ENCODE results near the gene PRXL2B.
"Not testable (repeated sequence)": the region's sequence is repeated elsewhere in the genome, so short reads cannot be mapped to it uniquely, and the experiment has no call there.

Gene PRXL2B, protein sequence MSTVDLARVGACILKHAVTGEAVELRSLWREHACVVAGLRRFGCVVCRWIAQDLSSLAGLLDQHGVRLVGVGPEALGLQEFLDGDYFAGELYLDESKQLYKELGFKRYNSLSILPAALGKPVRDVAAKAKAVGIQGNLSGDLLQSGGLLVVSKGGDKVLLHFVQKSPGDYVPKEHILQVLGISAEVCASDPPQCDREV

DNA sequence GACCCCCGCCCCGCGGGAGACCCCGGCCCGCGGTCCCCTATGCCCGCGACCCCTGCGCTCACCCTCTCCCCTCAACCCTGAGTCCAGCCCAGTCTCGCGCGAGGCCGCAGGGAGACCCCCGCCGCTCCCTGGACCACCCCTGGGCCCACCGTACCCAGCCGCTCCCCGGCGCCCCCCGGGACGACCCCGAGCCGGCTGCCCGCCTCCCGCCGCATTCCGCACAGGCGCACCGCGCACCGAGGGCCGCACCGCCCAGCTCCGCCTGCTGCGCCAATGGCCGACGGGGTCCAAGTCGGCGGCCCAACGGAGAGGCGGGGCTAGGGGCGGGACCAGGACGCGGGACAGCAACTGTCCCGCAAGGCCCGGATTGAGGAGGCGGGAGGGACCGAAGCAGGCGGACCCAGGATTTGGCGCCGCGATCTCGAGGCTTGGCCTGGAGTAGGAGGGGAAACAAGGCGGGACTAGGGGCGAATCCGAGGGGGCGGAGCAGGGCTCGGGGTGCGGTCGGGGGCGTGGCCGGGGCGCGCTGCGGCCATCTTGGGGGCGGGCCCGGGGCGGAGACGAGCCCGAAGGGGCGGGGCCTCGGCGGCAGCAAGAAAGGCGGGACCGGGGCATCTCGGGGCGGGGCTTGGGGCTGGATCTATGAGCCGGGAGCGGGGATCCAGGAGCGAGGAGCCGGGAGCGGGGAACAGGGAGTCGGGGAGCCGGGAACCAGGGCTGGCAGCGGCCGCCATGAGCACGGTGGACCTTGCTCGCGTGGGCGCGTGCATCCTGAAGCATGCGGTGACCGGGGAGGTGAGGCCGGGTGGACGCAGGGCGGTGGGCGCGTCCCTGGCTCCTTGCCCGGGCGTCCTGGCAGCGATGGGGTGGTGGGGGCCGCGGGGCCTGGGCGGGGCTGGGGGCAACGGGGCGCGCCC, at the start of gene PRXL2B:
PRXL2B (plus strand) TSS at position 624 of the 917 bp plus-strand sequence; CDS start at position 733, 109 bp downstream.
- peak; percentile 90 to 95 for DNase-seq

DNA sequence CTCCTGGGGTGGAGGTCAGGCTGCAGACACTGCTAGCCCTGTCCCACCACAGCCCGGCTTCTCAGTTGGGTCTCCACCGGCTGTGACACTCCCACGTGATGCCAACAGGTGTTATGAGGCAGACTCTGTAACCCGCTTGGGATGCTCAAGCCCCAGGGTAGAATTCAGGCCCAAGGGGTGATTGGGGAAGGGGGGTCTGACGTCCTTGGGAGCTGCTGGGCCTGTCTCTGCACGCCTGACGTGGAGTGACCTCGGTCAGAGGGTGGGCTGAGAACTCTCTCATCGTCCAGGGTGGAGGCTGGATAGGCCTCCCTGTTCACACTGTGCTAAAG, 48.8 kb upstream of the PRXL2B start:
- DNase-seq = no peak

DNA sequence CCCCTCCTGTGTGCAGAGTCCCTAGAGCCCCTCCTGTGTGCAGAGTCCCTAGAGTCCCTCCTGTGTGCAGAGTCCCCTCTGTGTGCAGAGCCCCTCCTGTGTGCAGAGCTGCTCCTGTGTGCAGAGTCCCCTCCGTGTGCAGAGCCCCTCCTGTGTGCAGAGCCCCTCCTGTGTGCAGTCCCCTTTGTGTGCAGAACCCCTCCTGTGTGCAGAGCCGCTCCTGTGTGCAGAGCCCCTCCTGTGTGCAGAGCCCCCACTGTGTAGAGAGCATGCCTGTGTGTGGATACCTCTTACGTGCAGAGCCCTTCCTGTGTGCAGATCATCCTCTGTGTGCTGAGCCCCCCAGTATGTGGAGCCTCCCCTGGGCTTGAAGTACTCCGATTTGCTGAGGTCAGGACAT, 48.2 kb upstream of the PRXL2B start:
- DNase-seq = no peak

DNA sequence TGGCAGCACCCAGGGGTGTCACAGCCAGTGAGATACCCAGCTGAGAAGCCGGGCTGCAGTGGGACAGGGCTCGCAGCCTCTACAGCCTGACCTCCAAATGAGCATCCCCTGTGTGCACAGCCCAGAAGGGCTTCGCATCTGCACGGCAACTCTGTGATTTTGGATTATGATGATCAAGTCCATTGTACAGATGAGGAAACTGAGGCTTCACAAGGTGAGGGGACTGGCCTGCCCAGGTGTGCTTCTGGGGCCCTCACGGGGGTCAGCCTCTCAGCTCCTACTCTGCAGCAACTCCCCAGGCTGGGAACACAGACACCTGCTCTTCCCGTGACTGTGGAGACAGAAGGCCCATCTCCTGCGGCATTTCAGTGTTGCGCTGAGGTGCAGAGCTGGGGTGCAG, 47.7 kb upstream of the PRXL2B start:
- DNase-seq = no peak

DNA sequence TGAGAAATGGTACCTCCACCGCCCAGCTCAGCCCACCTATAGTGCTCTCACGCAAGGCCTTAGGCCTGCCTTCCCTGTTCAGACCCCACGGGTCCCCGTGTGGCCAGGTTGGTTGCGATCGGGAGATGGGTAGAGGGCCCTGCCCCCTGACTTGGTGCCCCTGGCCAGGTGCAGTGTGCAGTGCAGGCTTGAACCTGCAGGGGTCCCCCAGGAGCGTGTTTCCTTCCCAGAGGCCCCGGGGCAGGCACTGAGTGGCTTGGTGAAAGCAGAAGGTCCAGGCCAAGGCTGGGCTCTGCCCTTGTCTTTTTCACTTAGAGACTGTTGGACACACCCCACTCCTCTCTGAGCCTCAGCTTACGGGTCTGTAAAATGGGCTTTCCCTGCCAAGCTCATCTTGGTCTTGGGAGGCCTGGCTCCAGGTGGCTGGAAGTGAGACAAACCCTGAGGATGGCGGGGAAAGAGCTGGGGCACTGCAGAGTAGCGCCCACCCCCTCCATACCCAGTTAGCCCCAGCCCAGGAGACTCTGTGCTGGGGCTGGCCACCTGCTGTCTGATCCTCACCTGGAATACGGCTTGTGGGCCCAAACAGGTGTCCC, 47.2 kb upstream of the PRXL2B start:
- DNase-seq = no peak

DNA sequence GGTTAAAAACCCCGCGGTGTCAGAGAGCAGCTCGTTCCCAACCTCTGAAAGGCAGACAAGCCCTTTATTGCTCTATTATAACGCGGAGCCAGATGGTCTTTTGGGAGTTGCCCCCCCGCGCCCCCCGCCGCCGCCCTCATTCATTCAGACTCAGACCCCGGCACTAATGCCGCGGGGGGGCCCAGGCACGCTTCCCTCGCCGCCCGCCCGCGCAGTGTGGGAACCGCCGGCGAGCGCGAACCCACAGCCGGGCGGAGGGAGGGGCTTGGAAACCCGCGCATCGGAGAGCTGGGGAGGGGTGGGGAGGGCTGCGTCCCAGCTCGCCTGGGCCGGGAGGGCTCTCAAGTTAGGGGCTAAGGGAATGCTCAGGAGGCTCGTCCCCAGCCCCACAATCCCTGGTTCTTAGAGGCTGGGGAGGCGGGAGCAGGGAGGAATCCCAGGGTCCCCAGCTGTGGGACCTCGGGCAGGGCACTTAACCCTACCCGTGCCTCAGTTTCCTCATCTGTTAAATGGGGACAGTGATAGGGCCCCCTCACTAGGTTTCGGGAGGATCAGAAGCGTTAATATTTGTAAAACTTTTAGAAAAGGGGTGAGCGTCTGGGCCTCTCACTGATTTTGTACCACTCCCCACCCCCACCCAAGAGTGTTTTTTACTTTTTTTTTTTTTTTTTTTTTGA, 45.6 kb upstream of the PRXL2B start:
- peak; percentile 47 to 55 for DNase-seq

DNA sequence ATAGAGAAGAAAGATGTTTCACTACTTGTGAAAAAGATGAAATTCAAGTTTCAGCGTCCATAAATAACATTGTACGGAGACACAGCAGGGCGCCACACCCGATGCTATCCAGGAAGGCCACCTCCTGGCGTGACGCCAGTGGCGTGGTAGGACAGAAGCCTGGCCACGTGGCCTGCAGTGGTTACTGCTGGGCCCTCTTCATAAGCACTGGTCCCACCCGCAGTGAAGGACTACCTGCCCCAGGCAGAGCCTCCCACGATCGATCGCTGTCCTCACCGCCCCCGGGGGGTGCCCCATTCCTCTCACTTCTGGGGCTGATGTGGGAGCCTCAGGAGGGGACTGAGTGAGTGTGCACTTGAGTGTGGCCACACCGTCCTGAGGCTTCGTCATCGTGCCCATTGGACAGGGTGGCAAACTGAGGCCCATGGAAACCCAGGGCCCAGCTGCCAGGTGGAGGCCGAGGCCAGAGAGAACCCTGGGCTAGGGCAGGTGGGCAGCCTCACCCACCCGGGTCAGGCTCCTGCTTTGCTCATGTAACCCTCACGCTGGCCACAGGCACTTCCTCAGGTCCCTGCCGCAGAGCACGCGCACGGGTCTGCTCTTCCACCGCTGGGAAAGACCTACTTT, 44.8 kb upstream of the PRXL2B start:
- DNase-seq = no peak

DNA sequence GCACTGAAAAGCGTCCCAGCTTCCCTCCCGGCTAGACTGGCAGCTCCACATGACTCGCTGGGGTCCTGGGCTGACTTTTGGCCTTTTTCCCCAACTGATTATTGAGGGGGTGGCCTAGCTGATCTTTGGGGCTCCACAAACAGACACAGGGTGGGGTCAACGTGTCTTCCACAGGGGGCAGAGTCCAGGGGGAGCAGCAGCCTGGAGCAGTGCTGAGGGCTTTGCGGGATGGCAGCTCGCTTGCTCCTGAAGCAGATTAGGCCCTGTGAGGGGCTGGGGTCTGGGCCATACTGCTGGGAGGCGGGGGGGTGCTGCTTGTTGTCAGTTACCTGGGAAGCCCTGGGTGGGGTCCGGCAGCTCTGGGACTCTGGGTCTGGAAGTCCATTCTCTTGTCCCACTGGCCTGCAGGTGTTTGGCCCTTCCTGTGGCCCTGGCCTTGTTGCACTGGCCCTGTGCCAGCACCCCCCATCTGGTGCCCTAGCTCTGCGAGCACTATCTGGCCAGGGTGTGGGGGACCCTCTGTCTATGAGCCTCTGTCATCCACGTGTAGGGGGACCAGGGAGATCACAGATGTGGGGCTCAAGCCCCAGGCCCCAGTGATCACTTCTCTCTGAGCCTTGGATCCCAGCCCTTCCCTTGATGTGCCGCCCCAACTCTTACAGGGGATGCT, 44.2 kb upstream of the PRXL2B start:
- no peak for DNase-seq

DNA sequence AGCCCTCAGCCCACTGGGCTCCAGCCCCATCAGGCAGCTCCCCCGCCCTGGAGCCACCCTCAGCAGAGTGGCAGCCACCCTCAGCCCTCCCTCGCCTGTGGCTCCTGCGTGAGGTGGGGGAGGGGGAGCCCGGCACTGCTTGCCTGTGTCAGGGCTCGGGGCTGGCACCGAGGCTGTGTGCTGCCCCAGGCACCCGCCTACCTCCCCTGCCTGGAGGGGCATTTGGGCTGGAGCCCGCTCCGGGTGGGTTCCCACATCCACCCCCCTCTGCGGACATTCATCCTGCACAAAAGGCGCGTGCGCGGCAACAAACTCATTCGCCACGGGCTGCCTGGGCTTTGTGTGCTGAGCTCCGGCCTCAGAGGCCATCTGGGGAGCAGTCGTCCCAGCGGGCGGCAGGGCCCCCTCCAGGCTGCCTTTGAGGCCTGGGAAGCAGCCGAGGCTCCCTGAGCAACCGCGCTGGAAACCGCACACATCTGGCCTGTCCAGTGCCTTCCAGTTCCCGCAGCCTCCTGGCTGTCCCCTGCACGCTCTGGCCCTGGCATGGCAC, 43.0 kb upstream of the PRXL2B start:
- peak; percentile 58 to 76 for DNase-seq

DNA sequence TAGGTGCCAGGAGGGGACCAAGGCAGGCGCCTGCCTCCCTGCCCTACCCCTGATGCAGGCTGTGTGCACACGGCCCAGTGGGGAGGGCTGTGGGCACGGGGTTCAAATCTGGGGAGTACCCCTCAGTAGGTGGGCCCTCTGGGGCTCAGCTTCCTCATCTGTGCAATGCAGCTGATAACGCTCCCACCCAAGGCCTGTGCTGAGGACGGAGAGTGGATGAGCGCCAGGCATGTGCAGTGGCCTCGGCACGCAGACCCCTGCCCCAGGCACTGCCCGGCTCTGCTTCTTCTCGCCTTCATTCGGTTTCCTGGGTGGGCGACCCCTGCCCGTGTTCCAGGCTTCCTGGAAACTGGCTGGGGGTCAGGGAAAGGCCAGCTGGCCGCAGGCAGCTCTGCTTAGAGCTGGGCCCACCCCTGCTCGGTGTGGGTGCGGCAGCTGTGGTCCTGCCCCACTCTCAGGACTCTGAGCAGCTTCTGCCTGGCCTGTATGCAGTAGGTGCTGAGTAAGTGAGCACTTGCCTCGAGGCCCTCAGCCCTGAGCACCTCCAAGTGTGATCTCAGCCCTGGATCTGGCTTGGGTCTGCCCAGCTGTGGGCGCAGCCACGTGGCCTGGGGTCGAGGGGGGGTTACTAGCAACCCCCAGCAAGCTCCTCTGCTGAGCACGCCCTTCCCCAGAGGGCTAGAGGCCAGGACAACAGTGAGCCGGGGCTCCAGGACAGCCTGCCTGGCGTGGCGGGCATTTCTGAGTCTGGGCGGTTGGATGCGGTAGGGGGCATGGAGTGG, 42.3 kb upstream of the PRXL2B start:
- no peak for DNase-seq

DNA sequence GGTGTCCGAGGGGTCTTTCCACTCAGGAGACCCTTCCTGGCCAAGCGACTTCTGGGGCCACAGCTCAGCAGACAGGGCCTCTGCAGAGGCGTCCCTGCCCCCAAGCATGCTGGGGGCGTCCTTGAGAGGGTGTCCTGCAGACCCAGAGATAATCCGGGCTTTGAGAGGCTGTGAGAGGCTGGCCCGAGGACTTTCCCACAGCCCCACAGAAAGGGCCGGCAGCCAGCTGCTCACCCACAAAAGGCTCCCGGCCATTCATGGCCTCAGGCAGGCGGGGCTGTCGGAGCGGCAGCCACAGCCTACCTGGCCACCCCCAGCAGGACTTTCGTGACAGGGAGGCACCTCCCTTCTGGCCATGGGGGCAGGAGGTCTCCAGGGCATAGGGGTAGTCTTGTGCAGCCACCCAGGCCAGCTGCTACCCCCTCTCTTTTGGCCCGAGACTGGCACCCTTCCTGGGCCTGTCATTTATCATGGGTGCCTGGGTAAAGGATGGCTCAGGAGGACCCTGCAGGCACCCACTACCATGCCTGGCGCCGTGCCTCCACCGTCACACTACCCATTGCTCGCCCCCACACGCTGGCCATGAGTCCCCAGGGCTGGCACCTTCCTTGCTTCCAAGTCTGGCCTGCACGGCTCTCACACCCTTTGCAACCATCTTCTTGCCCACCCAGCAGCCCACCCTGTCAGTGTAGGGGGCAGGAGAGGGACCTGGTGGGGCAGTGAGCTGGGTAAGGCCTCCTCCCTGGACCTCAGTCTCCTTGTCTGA, 41.5 kb upstream of the PRXL2B start:
- peak; percentile 42 to 68 for DNase-seq

DNA sequence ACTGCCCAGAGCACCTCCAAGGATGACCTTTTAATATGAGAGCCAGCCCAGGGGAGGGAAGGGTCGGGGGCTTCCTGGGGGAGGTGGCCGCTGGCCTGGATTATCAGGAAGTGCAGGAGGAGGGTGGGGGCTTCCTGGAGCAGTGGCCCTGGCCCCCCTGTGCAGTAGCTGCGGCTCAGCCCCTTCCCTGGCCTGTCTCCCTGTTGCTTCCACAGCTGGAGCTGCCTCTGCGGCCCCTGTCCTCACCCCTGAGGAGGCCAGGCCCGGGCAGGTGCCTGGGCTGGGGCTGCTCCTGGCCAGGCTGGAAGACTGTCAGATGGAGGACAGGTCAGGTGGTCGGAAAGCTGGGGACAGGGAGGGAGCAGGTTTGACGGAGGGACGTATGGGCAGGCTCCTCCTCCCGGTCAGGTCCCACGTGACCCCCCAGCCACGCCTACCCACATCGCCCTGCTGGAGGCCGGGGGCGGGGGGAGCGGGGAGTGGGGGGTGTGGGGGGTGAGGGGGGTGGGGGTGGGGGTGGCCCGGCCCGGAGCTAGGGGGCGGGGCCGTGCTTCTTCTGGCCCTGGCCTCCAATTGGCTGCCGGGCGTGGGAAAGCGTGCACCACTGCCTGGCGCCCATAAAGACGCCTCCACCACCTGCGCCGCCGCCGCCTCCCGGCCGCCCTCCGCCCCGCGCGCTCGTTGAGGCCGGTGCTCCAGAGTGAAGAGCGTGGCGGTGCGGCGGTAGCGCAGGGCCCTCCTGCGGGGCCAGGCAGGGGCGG, 40.6 kb upstream of the PRXL2B start:
- peak; percentile 76 to 86 for DNase-seq

DNA sequence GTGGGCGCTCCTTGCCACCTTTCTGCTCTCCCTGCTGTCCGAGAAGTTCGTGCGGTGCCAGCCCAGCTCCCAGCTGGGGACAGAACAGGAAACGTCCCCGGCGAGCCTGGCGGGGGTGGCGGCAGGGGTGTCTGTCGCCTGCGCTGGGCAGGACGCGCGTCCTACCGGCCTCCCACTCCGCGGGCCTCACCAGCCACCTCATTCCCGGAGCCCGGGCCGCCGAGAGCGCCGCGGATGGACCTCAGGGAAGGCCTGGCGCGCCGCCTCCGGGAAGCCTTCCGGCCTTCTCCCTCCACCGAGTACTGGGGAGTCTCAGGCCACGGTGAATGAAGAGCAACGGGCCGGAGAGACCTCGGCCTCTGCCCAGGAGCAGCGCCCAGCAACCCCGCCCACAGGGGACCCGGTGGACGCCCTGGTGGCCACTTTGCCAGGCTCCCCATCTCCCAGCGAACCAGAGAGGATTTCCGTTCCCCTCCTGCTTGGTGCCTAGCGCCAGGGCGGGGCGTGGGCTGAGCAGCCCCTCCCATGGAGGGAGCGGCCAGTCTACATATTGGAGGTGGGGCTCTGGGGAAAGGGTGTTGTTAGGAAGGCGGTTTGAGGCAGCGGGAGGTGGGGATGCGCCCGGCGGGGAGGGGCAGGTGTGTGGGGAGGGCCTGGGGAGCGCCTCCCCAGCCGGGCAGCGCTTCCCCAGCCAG, 39.9 kb upstream of the PRXL2B start:
- peak; percentile 48 to 77 for DNase-seq

DNA sequence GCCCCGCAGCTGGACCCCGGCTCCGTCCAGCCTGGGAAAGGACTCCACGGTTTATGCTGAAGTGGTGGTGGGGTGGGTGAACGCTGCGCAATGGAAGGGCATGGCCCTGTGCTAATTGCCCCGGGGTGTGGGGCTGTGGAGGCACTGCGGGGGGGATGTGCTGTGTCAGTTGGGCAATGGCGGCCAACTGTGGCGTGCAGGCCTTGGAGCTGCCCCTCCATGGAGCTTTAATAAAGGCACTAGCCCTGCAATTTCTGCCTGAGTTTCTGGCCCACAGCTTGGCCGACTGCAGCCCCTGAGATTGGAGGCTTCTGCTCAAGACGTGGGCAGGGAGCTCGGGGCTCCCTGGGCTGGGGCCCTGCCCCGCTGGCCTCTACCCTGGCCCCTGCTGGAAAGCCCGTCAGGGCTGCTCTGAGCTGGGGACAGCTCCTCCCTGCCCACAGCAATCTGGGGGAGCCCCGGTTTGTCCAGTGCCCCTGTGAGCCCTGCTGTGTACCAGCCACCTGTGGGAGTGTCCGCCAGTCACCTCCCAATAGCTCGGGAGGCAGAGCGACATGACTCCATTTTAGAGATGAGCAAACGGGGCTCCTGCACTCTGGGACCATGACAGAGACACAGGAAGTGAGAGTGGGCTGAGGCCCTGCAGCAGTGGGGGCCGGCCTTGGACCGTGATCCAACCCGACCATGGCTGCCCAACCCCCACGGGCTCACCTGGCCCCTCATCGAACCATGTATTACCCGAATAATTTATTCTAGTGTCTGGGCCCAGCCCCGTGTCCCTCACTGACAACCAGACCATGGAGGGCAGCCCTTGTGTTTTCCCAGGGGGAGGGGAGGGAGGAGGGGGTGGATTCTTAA, 39.1 kb upstream of the PRXL2B start:
- DNase-seq = no peak

DNA sequence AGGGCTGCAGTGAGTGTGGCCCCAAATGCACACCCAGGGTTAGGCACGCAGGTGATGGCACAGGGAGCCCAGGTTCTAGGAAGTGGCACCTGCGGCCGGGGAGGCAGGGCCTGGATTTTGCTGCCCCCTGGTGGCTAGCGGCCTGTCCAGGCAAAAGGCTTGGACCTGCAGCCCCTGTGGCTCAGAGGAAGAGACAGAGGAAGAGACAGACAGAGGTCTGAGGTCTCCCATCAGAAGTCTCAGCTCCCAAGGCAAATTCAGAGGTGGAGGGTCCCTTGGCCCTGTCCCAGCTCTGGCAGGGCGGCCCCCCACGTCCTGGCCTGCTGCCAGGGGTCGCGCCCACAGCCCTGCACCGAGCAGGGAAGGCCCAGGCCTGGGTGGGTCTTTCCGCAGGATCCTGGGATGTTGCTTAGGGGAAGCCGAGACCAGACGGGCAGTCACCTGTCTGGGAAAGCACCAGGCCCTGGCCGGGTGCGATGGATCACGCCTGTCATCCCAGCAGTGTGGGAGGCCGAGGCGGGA, 38.4 kb upstream of the PRXL2B start:
- peak; percentile 27 to 57 for DNase-seq

DNA sequence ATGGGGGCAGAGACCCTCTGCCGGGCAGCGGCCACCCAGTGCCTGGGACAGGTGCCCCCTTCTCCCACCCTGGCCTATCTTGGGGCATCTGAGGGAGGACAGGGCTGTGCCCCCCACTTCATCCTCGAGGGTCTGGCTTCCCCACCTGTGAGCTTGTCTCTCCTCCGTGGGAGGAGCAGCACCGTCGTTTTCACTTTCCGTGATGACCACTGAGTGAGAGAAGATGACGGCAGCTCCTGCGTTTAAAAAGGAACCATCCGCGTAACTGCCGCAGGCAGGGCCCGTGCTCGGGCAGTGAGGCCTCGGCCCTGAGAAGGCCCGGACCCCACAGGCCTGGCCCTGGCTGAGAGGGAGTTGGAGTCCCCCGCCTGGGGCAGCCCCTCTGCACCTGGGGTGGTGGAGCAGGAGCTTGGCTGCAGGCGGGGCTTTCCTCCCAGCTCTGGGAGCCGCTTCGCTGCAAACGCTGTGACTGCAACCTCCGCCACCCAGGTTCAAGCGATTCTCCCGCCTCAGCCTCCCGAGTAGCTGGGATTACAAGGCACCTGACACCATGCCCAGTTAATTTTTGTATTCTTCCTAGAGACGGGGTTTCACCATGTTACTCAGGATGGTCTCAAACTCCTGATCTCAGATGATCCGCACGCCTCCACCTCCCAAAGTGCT, 37.1 kb upstream of the PRXL2B start:
- DNase-seq = not testable (repeated sequence)

DNA sequence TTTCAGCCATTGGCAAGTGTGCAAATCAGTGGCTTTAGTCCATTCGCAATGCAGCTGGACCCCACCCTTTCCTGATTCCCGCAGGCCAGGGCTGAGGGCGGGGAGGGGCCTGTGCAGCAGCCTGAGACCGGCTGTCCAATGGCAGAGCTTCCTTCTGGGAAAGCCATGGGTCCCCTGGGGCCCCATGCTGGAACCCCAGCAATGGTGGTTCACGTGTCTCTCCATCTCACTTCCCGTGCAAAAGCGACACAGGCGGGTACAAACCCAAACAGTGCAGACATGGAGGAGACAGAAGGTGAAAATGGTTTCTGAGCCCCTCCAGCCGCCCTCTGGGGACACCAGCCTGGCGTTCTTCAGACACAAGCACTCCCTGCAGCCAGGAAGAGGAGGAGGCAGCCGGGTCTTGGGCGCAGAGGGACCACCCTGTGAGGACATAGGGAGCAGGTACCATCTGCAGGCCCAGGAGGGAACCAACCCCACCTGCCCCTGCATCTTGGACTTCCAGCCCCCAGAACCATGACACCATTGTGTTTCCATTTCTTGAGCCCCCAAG, 36.2 kb upstream of the PRXL2B start:
- not testable (repeated sequence) for DNase-seq

All from NCI-H524 (cell line).